ENCODE data around the gene POLD2. TPM values are rescaled to one million over a fixed set of nuclear protein-coding genes. Genes with fewer than 3 reads are reported as not detected.

POLD2 gene
- total RNA-seq, 4 donors from 2014 or later, result 19.7 to 45.6 (median 21.0) TPM

GRCh38 chr7:44080686-44081265 lies 42.6 kb downstream of the POLD2 start:
- TF ChIP-seq CTCF (IDR thresholded peaks at IDR 0.05; ENCODE audit: low read depth), result no peak

- no peak for TF ChIP-seq CTCF (IDR thresholded peaks at IDR 0.05; ENCODE audit: low read depth)
These were observed 43.2 kb downstream of the POLD2 start for GRCh38 chr7:44080118-44080517.

- no peak for TF ChIP-seq CTCF (IDR thresholded peaks at IDR 0.05; ENCODE audit: low read depth)
These were observed 43.9 kb downstream of the POLD2 start for GRCh38 chr7:44079331-44080021.

GRCh38 chr7:44078521-44078920 lies 44.8 kb downstream of the POLD2 start:
- no peak for TF ChIP-seq CTCF (IDR thresholded peaks at IDR 0.05; ENCODE audit: low read depth)

GRCh38 chr7:44077681-44078091 lies 45.7 kb downstream of the POLD2 start:
- TF ChIP-seq CTCF (IDR thresholded peaks at IDR 0.05; ENCODE audit: low read depth), result no peak

GRCh38 chr7:44077061-44077460 lies 46.3 kb downstream of the POLD2 start:
- TF ChIP-seq CTCF (IDR thresholded peaks at IDR 0.05; ENCODE audit: low read depth), result no peak

- no peak for TF ChIP-seq CTCF (IDR thresholded peaks at IDR 0.05; ENCODE audit: low read depth)
These were observed 47.0 kb downstream of the POLD2 start for GRCh38 chr7:44076101-44076895.
